Ishikawa (cell line): ENCODE results near the gene PRG3.

ENCODE experiments used
- CREB1 ChIP-seq: IDR thresholded peaks from 2 replicates; pipeline ENCODE4 v1.6.1; 2012; ENCODE audit warnings: low read depth
- EGR1 ChIP-seq: IDR thresholded peaks from 2 replicates; pipeline ENCODE4 v1.6.1; 2012
- REST ChIP-seq: IDR thresholded peaks from 2 replicates; pipeline ENCODE4 v1.6.1; 2012; ENCODE audit warnings: low read depth, mild to moderate bottlenecking
- TAF1 ChIP-seq: IDR thresholded peaks from 2 replicates; pipeline ENCODE4 v1.6.1; 2012; ENCODE audit warnings: low read depth, mild to moderate bottlenecking
- TEAD4 ChIP-seq: IDR thresholded peaks from 2 replicates; pipeline ENCODE4 v1.6.1; 2012
- TF ChIP-seq, protein P1 (sequence below): IDR thresholded peaks from 2 replicates; pipeline ENCODE4 v1.6.1; 2012

GRCh38 chr11:57373146-57373545 lies 7.8 kb downstream of the PRG3 start:
- TF ChIP-seq EGR1 (no peak), TEAD4 (no peak), REST (no peak), CREB1 (no peak), TAF1 (no peak)
- TF ChIP-seq, protein P1, sequence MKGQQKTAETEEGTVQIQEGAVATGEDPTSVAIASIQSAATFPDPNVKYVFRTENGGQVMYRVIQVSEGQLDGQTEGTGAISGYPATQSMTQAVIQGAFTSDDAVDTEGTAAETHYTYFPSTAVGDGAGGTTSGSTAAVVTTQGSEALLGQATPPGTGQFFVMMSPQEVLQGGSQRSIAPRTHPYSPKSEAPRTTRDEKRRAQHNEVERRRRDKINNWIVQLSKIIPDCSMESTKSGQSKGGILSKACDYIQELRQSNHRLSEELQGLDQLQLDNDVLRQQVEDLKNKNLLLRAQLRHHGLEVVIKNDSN, result no peak
